ENCODE results near the gene LMO1.

DNA sequence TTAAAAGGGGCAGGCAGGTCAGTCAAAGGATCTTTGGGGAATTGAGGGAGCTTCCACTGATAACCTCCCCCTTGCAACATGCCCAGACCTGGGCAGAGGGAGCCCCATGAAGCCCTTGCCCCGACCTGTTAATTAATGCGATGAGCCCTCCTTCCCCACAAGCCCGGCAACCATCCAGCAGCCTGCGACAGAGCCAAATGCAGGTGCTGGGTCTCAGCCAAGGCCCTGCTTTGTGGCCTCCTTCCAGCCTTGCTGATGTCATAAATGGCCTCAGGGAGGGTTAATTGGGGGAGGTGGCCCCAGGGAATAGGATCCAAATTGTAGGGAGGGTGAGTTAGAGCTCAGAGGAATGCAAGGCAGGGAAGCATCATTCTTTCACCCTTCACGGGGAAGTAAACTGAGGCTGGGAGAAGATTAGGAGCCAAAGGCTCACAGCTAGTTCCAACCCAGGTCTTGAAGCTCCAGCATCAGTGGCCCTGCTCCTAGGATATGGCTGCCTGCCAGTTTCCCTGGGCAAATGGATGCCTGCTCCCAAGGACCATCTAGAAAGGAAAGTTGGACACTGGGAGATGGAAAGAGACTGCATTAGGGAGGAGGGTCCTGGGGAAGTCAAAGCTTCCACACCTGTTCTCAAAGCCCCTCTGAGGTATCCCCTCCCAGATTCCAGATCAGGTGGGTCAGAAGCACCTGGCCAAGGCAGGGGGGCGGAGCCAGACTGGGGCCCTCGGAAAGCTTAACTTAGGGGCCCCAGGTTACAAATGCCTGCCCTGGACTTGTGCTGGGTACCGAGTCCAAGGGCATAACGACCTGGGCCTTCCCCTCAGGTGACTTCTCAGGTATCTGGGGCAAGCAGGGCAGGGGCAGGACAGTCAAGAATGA is 34.1 kb downstream of the LMO1 start:
- TF ChIP-seq, protein P1, sequence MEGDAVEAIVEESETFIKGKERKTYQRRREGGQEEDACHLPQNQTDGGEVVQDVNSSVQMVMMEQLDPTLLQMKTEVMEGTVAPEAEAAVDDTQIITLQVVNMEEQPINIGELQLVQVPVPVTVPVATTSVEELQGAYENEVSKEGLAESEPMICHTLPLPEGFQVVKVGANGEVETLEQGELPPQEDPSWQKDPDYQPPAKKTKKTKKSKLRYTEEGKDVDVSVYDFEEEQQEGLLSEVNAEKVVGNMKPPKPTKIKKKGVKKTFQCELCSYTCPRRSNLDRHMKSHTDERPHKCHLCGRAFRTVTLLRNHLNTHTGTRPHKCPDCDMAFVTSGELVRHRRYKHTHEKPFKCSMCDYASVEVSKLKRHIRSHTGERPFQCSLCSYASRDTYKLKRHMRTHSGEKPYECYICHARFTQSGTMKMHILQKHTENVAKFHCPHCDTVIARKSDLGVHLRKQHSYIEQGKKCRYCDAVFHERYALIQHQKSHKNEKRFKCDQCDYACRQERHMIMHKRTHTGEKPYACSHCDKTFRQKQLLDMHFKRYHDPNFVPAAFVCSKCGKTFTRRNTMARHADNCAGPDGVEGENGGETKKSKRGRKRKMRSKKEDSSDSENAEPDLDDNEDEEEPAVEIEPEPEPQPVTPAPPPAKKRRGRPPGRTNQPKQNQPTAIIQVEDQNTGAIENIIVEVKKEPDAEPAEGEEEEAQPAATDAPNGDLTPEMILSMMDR (conservative IDR thresholded peaks at IDR 0.05) = no peak
- no peak for TF ChIP-seq ZFX (IDR thresholded peaks at IDR 0.05)

Data from C4-2B (cell line).